GM12878 (cell line): Measurements from ENCODE around the gene CLEC18A. TPM values are rescaled to one million over a fixed set of nuclear protein-coding genes. Genes with fewer than 3 reads are reported as not detected.

Source experiments
- ATAC-seq: fragments of 200-7000 bp; cut with Tn5 transposase; 3 replicates; pipeline ENCODE4 v1.9.1; 2020; ENCODE audit warnings: mild to moderate bottlenecking, moderate library complexity
- BruUV-seq: library from RNA; stranded (reverse); fragments of 400-500 nt; replicated peaks from 2 replicates; lab custom pipeline; 2021; lab: Mats Ljungman, UMichigan
- CTCF ChIA-PET: fragments of 300-600 bp; sonication (Branson Sonifier 250); formaldehyde crosslinking; extraction: SDS; loops from one replicate; lab custom pipeline; 2021; ENCODE audit warnings: inconsistent platforms; lab: Yijun Ruan, JAX
- POLR2A ChIA-PET: fragments of 350-600 bp; formaldehyde crosslinking; extraction: SDS; loops from one replicate; lab custom pipeline; 2021; ENCODE audit warnings: inconsistent platforms; lab: Charles Lee
- RAD21 ChIA-PET: fragments of 300-600 bp; sonication (Branson Sonifier 250); formaldehyde crosslinking; loops from one replicate; lab custom pipeline; 2023; ENCODE audit warnings: antibody characterized with exemption; ENCODE audit not compliant: unreplicated experiment; lab: Charles Lee
- SMC1A ChIA-PET: fragments of 300-600 bp; sonication (Branson Sonifier 250); formaldehyde crosslinking; loops from one replicate; lab custom pipeline; 2023; ENCODE audit not compliant: unreplicated experiment, uncharacterized antibody; lab: Charles Lee
- DNase-seq: peaks from one replicate; pipeline ENCODE4 v3.0.0-alpha.2; 2011; ENCODE audit warnings: low read depth, low spot score
- FAIRE-seq: peaks from 3 replicates; lab custom pipeline; 2011; peaks lifted over from hg19 to GRCh38; lab: Jason Lieb, UNC
- H2AFZ ChIP-seq: 2 replicates; pipeline ENCODE4 v1.6.0; 2011; ENCODE audit warnings: low read depth, low read length, control low read depth; ENCODE audit not compliant: control insufficient read depth
- H3K27ac ChIP-seq: 2 replicates; pipeline ENCODE4 v1.5.1; 2011; ENCODE audit warnings: control low read depth; ENCODE audit not compliant: control insufficient read depth, insufficient read depth
- H3K27me3 ChIP-seq, 2 experiments: replicated peaks in 1 of 2; 2 replicates each; pipeline versions ENCODE4 v1.6.0 to v1.6.1; 2011; ENCODE audit warnings: low read length in 1 of 2; ENCODE audit not compliant: control insufficient read depth in 2 of 2, insufficient read depth in 2 of 2
- H3K36me3 ChIP-seq, 2 experiments: 2 replicates each; pipeline ENCODE4 v1.5.1; 2011; ENCODE audit warnings: low read length in 1 of 2; ENCODE audit not compliant: control insufficient read depth in 2 of 2, insufficient read depth in 2 of 2
- H3K4me1 ChIP-seq: 2 replicates; pipeline ENCODE4 v1.6.1; 2011; ENCODE audit warnings: mild to moderate bottlenecking, low read length, moderate library complexity, mixed read lengths; ENCODE audit not compliant: control insufficient read depth, insufficient read depth
- H3K4me2 ChIP-seq: 2 replicates; pipeline ENCODE4 v1.6.0; 2011; ENCODE audit warnings: control low read depth; ENCODE audit not compliant: control insufficient read depth, insufficient read depth
- H3K4me3 ChIP-seq: fragments of 200-600 bp; sonication (generic); 2 replicates; pipeline ENCODE4 v1.5.1; 2016
- H3K79me2 ChIP-seq: 2 replicates; pipeline ENCODE4 v1.6.0; 2011; ENCODE audit warnings: low read length; ENCODE audit not compliant: control insufficient read depth, insufficient read depth
- H3K9ac ChIP-seq: 2 replicates; pipeline ENCODE4 v1.8.0; 2011; ENCODE audit warnings: low read length, control low read depth, mixed read lengths; ENCODE audit not compliant: control insufficient read depth, insufficient read depth
- H3K9me3 ChIP-seq: replicated peaks from 3 replicates; pipeline ENCODE4 v1.5.1; 2011; ENCODE audit warnings: mild to moderate bottlenecking, low read length; ENCODE audit not compliant: control insufficient read depth, insufficient read depth
- H4K20me1 ChIP-seq: 2 replicates; pipeline ENCODE4 v1.6.0; 2011; ENCODE audit not compliant: control insufficient read depth, insufficient read depth
- ATF2 ChIP-seq: IDR thresholded peaks from 2 replicates; pipeline ENCODE4 v1.6.1; 2012; ENCODE audit warnings: low read length, inconsistent platforms
- PML ChIP-seq: IDR thresholded peaks from 2 replicates; pipeline ENCODE4 v1.6.1; 2012; ENCODE audit warnings: low read length, inconsistent platforms
- ZNF687 ChIP-seq: fragments of 450-650 bp; IDR thresholded peaks from 2 replicates; pipeline ENCODE4 v1.6.1; 2017; ENCODE audit warnings: mild to moderate bottlenecking, moderate library complexity
- WGBS: methylation state at CpG from one replicate; pipeline ENCODE4 v1.1.6; 2016; ENCODE audit warnings: low lambda C conversion rate; ENCODE audit not compliant: insufficient replicate concordance, insufficient coverage; ENCODE audit errors: missing lambda C conversion rate; 5-methylcytosine and 5-hydroxymethylcytosine counted together
- in situ Hi-C: fragments of 300-500 bp; cut with MboI; formaldehyde crosslinking; loops from 9 replicates; pipeline ENCODE4 v1.14.3; 2018; ENCODE audit warnings: mixed read lengths
- intact Hi-C: fragments of 100-400 bp; cut with micrococcal nuclease; formaldehyde crosslinking; loops from one replicate; pipeline ENCODE4 v1.14.2; 2022; ENCODE audit not compliant: unreplicated experiment
- polyA plus RNA-seq, 11 experiments: library from polyadenylated mRNA; depleted of rRNA in 4 of 11; unstranded in 6 of 11; stranded (reverse) in 5 of 11; fragments of >200 nt; fragmentation: Nextera tagmentation in 4 of 11; fragmentation: Illumina TruSeq in 1 of 11; extraction: Ambion mirVana in 4 of 11; extraction: Trizol in 1 of 11; gene quantifications; 1 replicate in 1 of 11; 2 replicates in 10 of 11; pipeline versions ENCODE4 v1.2.1 to v1.2.3, GENCODE V29; 2011 to 2016; ENCODE audit warnings: inconsistent platforms in 2 of 11, missing spikeins in 2 of 11, low read depth in 1 of 11
- total RNA-seq, 4 experiments: library from RNA; depleted of rRNA in 3 of 4; stranded (reverse); fragments of >200 nt in 3 of 4; fragmentation: Illumina TruSeq in 1 of 4; extraction: Trizol in 1 of 4; gene quantifications; 2 replicates each; pipeline versions ENCODE4 v1.2.1 to v1.2.3, GENCODE V29; 2013 to 2021

The CLEC18A gene
- total and polyA plus RNA-seq, 10 of the 15 experiments (the other 5 are each of a cell fraction or from before 2014, with no cell fraction given), result 0.03 to 0.26 (median 0.10) TPM; not detected in 4

GRCh38 chr16:69924777-69925191 is 26.4 kb upstream of the CLEC18A start:
- no peaks in the 10 kb centered on the region for H3K79me2 ChIP-seq
- in situ Hi-C loops (loop anchor here (5.0 kb wide), 1 partner anchor 137 kb away; no protein-coding TSS in a partner anchor), intact Hi-C loops (no loop called here)
- H3K9ac ChIP-seq, result no peak overlapping the region
- POLR2A ChIA-PET, result no interaction called here
- no peaks in the 10 kb centered on the region for H3K4me1 ChIP-seq
- no peaks in the 10 kb centered on the region for H3K9me3 ChIP-seq
- no peaks in the 10 kb centered on the region; the same call in 1 of the 2 replicates for H4K20me1 ChIP-seq
- BruUV-seq, result no TSS peak
- RAD21 ChIA-PET, result no interaction called here
- 98% methylated on average over 19 of the region's 19 CpGs for WGBS
- CTCF ChIA-PET, result no interaction called here
- no peak overlapping the region for H2AFZ ChIP-seq
- H3K4me3 ChIP-seq, result no peak overlapping the region
- SMC1A ChIA-PET, result no interaction called here
- no peak overlapping the region for H3K27ac ChIP-seq
- no peak for TF ChIP-seq PML
- TF ChIP-seq ATF2, result no peak
- TF ChIP-seq ZNF687, result no peak
- no peaks in the 10 kb centered on the region for H3K27me3 ChIP-seq
- FAIRE-seq (no peak), DNase-seq (no peak), ATAC-seq (no peak)
- no peak overlapping the region for H3K4me2 ChIP-seq
- H3K36me3 ChIP-seq, result peaks cover 0 to 5% of the 10 kb centered on the region in 2 experiments; a peak in 1 of 4 replicates
